ENCODE measurements around the gene ENDOU. TPM values are rescaled to one million over a fixed set of nuclear protein-coding genes. Genes with fewer than 3 reads are reported as not detected.

Gene ENDOU
- total RNA-seq, 1 experiment from 2014 or later: not detected

GRCh38 chr12:47772738-47773061 lies 47.4 kb upstream of the ENDOU start:
- CTCF ChIA-PET: interaction anchor here (1.0 to 4.5 kb wide), 5 partner anchors 14 to 67 kb away, joined by 3 to 25 read pairs (median 6); partner anchors contain the start of gene RAPGEF3
- no peak for TF ChIP-seq EGR1 (IDR thresholded peaks at IDR 0.05; ENCODE audit: low read depth)
- no peak for TF ChIP-seq RAD21 (IDR thresholded peaks at IDR 0.05; ENCODE audit: low read depth)
- peak; percentile 11; the same call in 1 of the 2 replicates for TF ChIP-seq SIN3A (IDR thresholded peaks at IDR 0.05; ENCODE audit: low read depth)
- Histone ChIP-seq H4K20me1 (ENCODE audit: insufficient read depth) (no peaks in the 10 kb centered on the region), H2AFZ (ENCODE audit: low read depth, low read length, poor library complexity, severe bottlenecking) (no peak overlapping the region), H3K79me2 (ENCODE audit: insufficient read depth, low read length) (peaks cover 24% of the 10 kb centered on the region), H3K9me2 (ENCODE audit: insufficient read depth) (no peaks in the 10 kb centered on the region), H3K36me3 (ENCODE audit: control insufficient read depth in 1 of 2, insufficient read depth in 2 of 2, low read length in 2 of 2) (no peaks in the 10 kb centered on the region), H3K27ac (ENCODE audit: low read depth, low read length) (no peak overlapping the region), H3K27me3 (ENCODE audit: insufficient read depth, low read length) (no peaks in the 10 kb centered on the region), H3K9ac (ENCODE audit: low read length) (peak overlapping the region; percentile 21; the same call in 1 of the 2 replicates), H3K4me2 (ENCODE audit: low read length) (peak overlapping the region; percentile 99), H3K4me3 (replicated peaks in 1 of 2; ENCODE audit: low read depth in 1 of 2, low read length in 2 of 2) (peak overlapping the region; percentile 39 to 91; a peak in 3 of 4 replicates), H3K4me1 (ENCODE audit: control insufficient read depth in 1 of 2, insufficient read depth in 2 of 2, low read length in 2 of 2) (peaks cover 27 to 60% of the 10 kb centered on the region in 2 experiments), H3K9me3 (ENCODE audit: control insufficient read depth in 1 of 2, insufficient read depth in 1 of 2, low read depth in 1 of 2, low read length in 2 of 2) (no peaks in the 10 kb centered on the region)
- RAD21 ChIA-PET (ENCODE audit: low non-redundant PET in 1 of 2, low total read pairs in 2 of 2, uncharacterized antibody in 2 of 2, unreplicated experiment in 2 of 2): interaction anchor here (1.3 to 1.8 kb wide), 2 partner anchors 65 to 66 kb away, joined by 3 to 6 read pairs; no protein-coding TSS in a partner anchor
- ATAC-seq (no peak), DNase-seq (ENCODE audit: low read depth, low spot score) (no peak)
- no TSS peak for BruUV-seq (replicated peaks)
- POLR2A ChIA-PET: interaction anchor here (1.4 kb wide), 1 partner anchor 29 kb away, joined by 5 read pairs; no protein-coding TSS in a partner anchor
- intact Hi-C loops (cut with micrococcal nuclease): loop anchor here (10.0 kb wide), 1 partner anchor 738 kb away; no protein-coding TSS in a partner anchor

GRCh38 chr12:47772094-47772660 lies 46.9 kb upstream of the ENDOU start:
- no peak for ATAC-seq
- Histone ChIP-seq H3K79me2 (ENCODE audit: insufficient read depth, low read length) (peaks cover 24% of the 10 kb centered on the region), H3K36me3 (ENCODE audit: control insufficient read depth in 1 of 2, insufficient read depth in 2 of 2, low read length in 2 of 2) (no peaks in the 10 kb centered on the region), H4K20me1 (ENCODE audit: insufficient read depth) (no peaks in the 10 kb centered on the region), H3K9me3 (ENCODE audit: control insufficient read depth in 1 of 2, insufficient read depth in 1 of 2, low read depth in 1 of 2, low read length in 2 of 2) (no peaks in the 10 kb centered on the region), H3K27ac (ENCODE audit: low read depth, low read length) (no peak overlapping the region), H2AFZ (ENCODE audit: low read depth, low read length, poor library complexity, severe bottlenecking) (no peak overlapping the region), H3K4me1 (ENCODE audit: control insufficient read depth in 1 of 2, insufficient read depth in 2 of 2, low read length in 2 of 2) (peaks cover 27 to 61% of the 10 kb centered on the region in 2 experiments), H3K9me2 (ENCODE audit: insufficient read depth) (no peaks in the 10 kb centered on the region), H3K9ac (ENCODE audit: low read length) (no peak overlapping the region), H3K4me3 (replicated peaks in 1 of 2; ENCODE audit: low read depth in 1 of 2, low read length in 2 of 2) (peak overlapping the region in 1 of 2 experiments; percentile 39; a peak in 2 of 4 replicates), H3K4me2 (ENCODE audit: low read length) (peak overlapping the region; percentile 99), H3K27me3 (ENCODE audit: insufficient read depth, low read length) (no peaks in the 10 kb centered on the region)
- no peak for DNase-seq (ENCODE audit: low read depth, low spot score)
- intact Hi-C loops (cut with micrococcal nuclease): loop anchor here (10.0 kb wide), 1 partner anchor 737 kb away; no protein-coding TSS in a partner anchor
- ChIA-PET CTCF (interaction anchor here (1.0 to 4.5 kb wide), 5 partner anchors 14 to 68 kb away, joined by 3 to 25 read pairs (median 6); partner anchors contain the start of gene RAPGEF3), RAD21 (ENCODE audit: low non-redundant PET in 1 of 2, low total read pairs in 2 of 2, uncharacterized antibody in 2 of 2, unreplicated experiment in 2 of 2) (interaction anchor here (1.3 to 1.8 kb wide), 2 partner anchors 66 kb away, joined by 3 to 6 read pairs; no protein-coding TSS in a partner anchor), POLR2A (interaction anchor here (1.4 kb wide), 1 partner anchor 28 kb away, joined by 5 read pairs; no protein-coding TSS in a partner anchor)
- no peak for TF ChIP-seq RAD21 (IDR thresholded peaks at IDR 0.05; ENCODE audit: low read depth)
- TF ChIP-seq SIN3A (IDR thresholded peaks at IDR 0.05; ENCODE audit: low read depth): peak; percentile 12; the same call in 1 of the 2 replicates
- no TSS peak for BruUV-seq (replicated peaks)
